Neural progenitor cell (in vitro differentiated cells): ENCODE measurements around the gene SMARCB1. TPM values are rescaled to one million over a fixed set of nuclear protein-coding genes. Genes with fewer than 3 reads are reported as not detected.

Source experiments
- DNase-seq: peaks from one replicate; pipeline ENCODE4 v3.0.0-alpha.2; 2016; ENCODE audit warnings: low spot score
- H2AFZ ChIP-seq: fragments of 200-600 bp; sonication (generic); replicated peaks from 2 replicates; pipeline ENCODE4 v1.6.1; 2016; ENCODE audit warnings: antibody characterized with exemption
- H3F3A ChIP-seq: fragments of 200-600 bp; sonication (generic); 2 replicates; pipeline ENCODE4 v1.6.1; 2016; ENCODE audit warnings: antibody characterized with exemption, low read depth
- H3K27ac ChIP-seq: fragments of 200-600 bp; sonication (generic); 2 replicates; pipeline ENCODE4 v1.5.1; 2016; ENCODE audit warnings: mild to moderate bottlenecking
- H3K27me3 ChIP-seq: fragments of 200-600 bp; sonication (generic); 2 replicates; pipeline ENCODE4 v1.6.1; 2016; ENCODE audit warnings: mild to moderate bottlenecking, moderate library complexity
- H3K36me3 ChIP-seq: fragments of 200-600 bp; sonication (generic); 2 replicates; pipeline ENCODE4 v1.5.1; 2016
- H3K4me1 ChIP-seq: fragments of 200-600 bp; sonication (generic); 2 replicates; pipeline ENCODE4 v1.6.1; 2016; ENCODE audit warnings: mixed run types
- H3K4me2 ChIP-seq: fragments of 200-600 bp; sonication (generic); 2 replicates; pipeline ENCODE4 v1.6.1; 2016
- H3K4me3 ChIP-seq: fragments of 200-600 bp; sonication (generic); 2 replicates; pipeline ENCODE4 v1.5.1; 2016
- H3K79me2 ChIP-seq: fragments of 200-600 bp; sonication (generic); 2 replicates; pipeline ENCODE4 v1.6.1; 2016; ENCODE audit warnings: low read depth
- H3K9ac ChIP-seq: fragments of 200-600 bp; sonication (generic); 2 replicates; pipeline ENCODE4 v1.6.1; 2016
- H3K9me3 ChIP-seq: fragments of 200-600 bp; sonication (generic); 2 replicates; pipeline ENCODE4 v1.5.1; 2016; ENCODE audit warnings: low read depth
- H4K20me1 ChIP-seq: fragments of 200-600 bp; sonication (generic); 2 replicates; pipeline ENCODE4 v1.6.1; 2016; ENCODE audit warnings: low read depth
- H3K27ac Mint-ChIP-seq: 3 replicates; pipeline ENCODE4 v1.8.0; 2021; ENCODE audit warnings: mixed read lengths
- H3K27me3 Mint-ChIP-seq: 2 replicates; pipeline ENCODE4 v1.8.0; 2022; ENCODE audit warnings: low read depth, mild to moderate bottlenecking, inconsistent platforms, moderate library complexity, mixed read lengths; ENCODE audit not compliant: insufficient read depth
- H3K36me3 Mint-ChIP-seq: 3 replicates; pipeline ENCODE4 v1.8.0; 2021; ENCODE audit warnings: mixed read lengths
- H3K4me1 Mint-ChIP-seq: 3 replicates; pipeline ENCODE4 v1.8.0; 2021; ENCODE audit warnings: mixed read lengths
- H3K4me3 Mint-ChIP-seq: 3 replicates; pipeline ENCODE4 v1.8.0; 2021; ENCODE audit warnings: mild to moderate bottlenecking, moderate library complexity, mixed read lengths
- H3K9me3 Mint-ChIP-seq: 3 replicates; pipeline ENCODE4 v1.8.0; 2020; ENCODE audit warnings: mixed read lengths
- CTCF ChIP-seq: fragments of 200-600 bp; sonication (generic); IDR thresholded peaks from 2 replicates; pipeline ENCODE4 v1.5.1; 2017; ENCODE audit warnings: antibody characterized with exemption, mild to moderate bottlenecking
- EZH2 ChIP-seq: fragments of 200-600 bp; sonication (generic); IDR thresholded peaks from 2 replicates; pipeline ENCODE4 v1.6.1; 2017; ENCODE audit warnings: antibody characterized with exemption, mild to moderate bottlenecking, moderate library complexity
- EZH2phosphoT487 ChIP-seq: fragments of 200-600 bp; sonication (generic); IDR thresholded peaks from 2 replicates; pipeline ENCODE4 v1.6.1; 2017; ENCODE audit warnings: antibody characterized with exemption
- total RNA-seq: library from RNA; depleted of rRNA; stranded (reverse); fragments of >200 nt; gene quantifications from 2 replicates; pipeline ENCODE4 v1.2.3, GENCODE V29; 2015; ENCODE audit warnings: low replicate concordance

Gene SMARCB1
- total RNA-seq: 151 and 170 TPM in 2 replicates

DNA sequence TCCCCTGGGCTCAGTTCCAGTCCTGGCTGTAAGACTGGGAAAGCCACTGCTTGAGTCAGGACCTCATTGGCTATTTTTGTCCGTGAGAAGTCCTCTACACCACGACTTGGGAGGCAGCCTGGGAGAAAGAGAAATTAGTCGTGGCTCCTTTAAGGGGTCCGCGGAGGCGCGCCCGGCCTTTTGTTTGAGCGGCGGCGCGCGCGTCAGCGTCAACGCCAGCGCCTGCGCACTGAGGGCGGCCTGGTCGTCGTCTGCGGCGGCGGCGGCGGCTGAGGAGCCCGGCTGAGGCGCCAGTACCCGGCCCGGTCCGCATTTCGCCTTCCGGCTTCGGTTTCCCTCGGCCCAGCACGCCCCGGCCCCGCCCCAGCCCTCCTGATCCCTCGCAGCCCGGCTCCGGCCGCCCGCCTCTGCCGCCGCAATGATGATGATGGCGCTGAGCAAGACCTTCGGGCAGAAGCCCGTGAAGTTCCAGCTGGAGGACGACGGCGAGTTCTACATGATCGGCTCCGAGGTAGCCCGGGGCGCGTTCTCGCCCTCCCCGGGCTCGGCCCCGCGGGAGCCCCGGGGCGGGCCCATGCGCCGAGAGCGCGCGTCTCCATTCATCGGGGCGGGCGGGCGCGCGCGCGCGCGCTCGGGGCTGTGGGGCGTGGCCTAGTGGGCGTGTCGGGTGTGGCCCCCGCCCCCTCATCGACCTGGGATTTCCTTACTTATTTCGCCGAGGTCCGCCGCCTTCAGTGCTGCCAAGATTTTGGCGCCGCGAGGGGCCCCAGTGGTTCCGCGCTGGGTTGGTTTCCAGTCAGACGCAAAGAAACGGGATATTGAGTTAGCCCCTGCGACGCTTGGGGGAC is at the start of gene SMARCB1:
SMARCB1 (plus strand) TSS at position 215 of the 848 bp plus-strand sequence; CDS start at position 419, 204 bp downstream.
- H3K27me3 ChIP-seq: no peaks in the 10 kb centered on the region
- Mint-ChIP-seq H3K27me3 (no peaks in the 10 kb centered on the region), H3K9me3 (no peaks in the 10 kb centered on the region), H3K4me1 (peaks cover 27% of the 10 kb centered on the region), H3K36me3 (peaks cover 7% of the 10 kb centered on the region), H3K27ac (peak within 1 kb of the TSS; percentile 99), H3K4me3 (peak within 1 kb of the TSS; percentile 93)
- H3K9ac ChIP-seq: peak within 1 kb of the TSS; percentile 91
- H2AFZ ChIP-seq: peak within 1 kb of the TSS; percentile 77
- no peak for TF ChIP-seq EZH2phosphoT487
- no peak for TF ChIP-seq CTCF
- no peak for TF ChIP-seq EZH2
- peak within 1 kb of the TSS; percentile 78 for H3K4me3 ChIP-seq
- H3K4me1 ChIP-seq: peaks cover 24% of the 10 kb centered on the region
- no peaks in the 10 kb centered on the region for H3K36me3 ChIP-seq
- DNase-seq: peak; percentile 95
- H4K20me1 ChIP-seq: peaks cover 47% of the 10 kb centered on the region
- peak within 1 kb of the TSS; percentile 97 for H3K27ac ChIP-seq
- H3K9me3 ChIP-seq: no peaks in the 10 kb centered on the region
- H3K79me2 ChIP-seq: peaks cover 47% of the 10 kb centered on the region
- H3F3A ChIP-seq: peaks cover 16% of the 10 kb centered on the region
- H3K4me2 ChIP-seq: peak within 1 kb of the TSS; percentile 91

DNA sequence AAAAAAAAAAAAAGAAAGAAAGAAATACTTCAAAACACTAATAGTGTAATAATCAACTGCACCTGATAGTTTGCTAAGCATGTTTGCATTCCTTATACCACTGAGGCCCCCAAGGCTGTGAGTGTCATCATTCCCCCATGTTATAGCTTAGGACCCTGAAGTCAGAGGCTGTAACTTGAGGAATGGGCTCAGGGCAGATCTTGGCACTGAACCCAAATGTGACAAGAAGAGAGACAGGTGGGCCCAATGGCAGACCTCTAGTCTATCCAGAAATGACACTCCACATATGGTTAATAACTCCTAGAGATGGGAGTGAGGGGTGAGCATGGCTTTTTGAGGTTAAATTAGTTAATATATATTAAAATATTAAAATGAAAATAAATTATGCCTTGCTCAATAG is 49.1 kb upstream of the SMARCB1 start:
- H3K4me2 ChIP-seq: no peak overlapping the region
- H3K4me3 Mint-ChIP-seq: no peak overlapping the region
- no peaks in the 10 kb centered on the region for H3K27me3 ChIP-seq
- H3K27ac Mint-ChIP-seq: no peak overlapping the region
- no peak overlapping the region for H3K27ac ChIP-seq
- no peak overlapping the region for H2AFZ ChIP-seq
- no peaks in the 10 kb centered on the region for H3K9me3 Mint-ChIP-seq
- H3K4me3 ChIP-seq: no peak overlapping the region
- DNase-seq: no peak
- H3K79me2 ChIP-seq: no peaks in the 10 kb centered on the region
- no peaks in the 10 kb centered on the region for H3K36me3 ChIP-seq
- no peaks in the 10 kb centered on the region for H3F3A ChIP-seq
- no peaks in the 10 kb centered on the region for H4K20me1 ChIP-seq
- no peaks in the 10 kb centered on the region for H3K4me1 ChIP-seq
- peaks cover 9% of the 10 kb centered on the region for H3K36me3 Mint-ChIP-seq
- no peaks in the 10 kb centered on the region for H3K9me3 ChIP-seq
- H3K4me1 Mint-ChIP-seq: no peaks in the 10 kb centered on the region
- H3K27me3 Mint-ChIP-seq: peaks cover 6% of the 10 kb centered on the region
- TF ChIP-seq EZH2phosphoT487 (no peak), EZH2 (no peak), CTCF (no peak)
- H3K9ac ChIP-seq: no peak overlapping the region

GRCh38 chr22:23742505-23743264 is 44.1 kb upstream of the SMARCB1 start:
- no peaks in the 10 kb centered on the region for H3F3A ChIP-seq
- no peaks in the 10 kb centered on the region for H3K27me3 ChIP-seq
- no peaks in the 10 kb centered on the region for H4K20me1 ChIP-seq
- Mint-ChIP-seq H3K36me3 (peaks cover 30% of the 10 kb centered on the region), H3K4me1 (no peaks in the 10 kb centered on the region), H3K27ac (no peak overlapping the region), H3K4me3 (no peak overlapping the region), H3K27me3 (peaks cover 6% of the 10 kb centered on the region), H3K9me3 (no peaks in the 10 kb centered on the region)
- DNase-seq: no peak
- H3K4me2 ChIP-seq: no peak overlapping the region
- H3K9ac ChIP-seq: no peak overlapping the region
- no peaks in the 10 kb centered on the region for H3K9me3 ChIP-seq
- no peak overlapping the region for H3K4me3 ChIP-seq
- no peak for TF ChIP-seq CTCF
- no peak for TF ChIP-seq EZH2
- no peaks in the 10 kb centered on the region for H3K36me3 ChIP-seq
- no peaks in the 10 kb centered on the region for H3K79me2 ChIP-seq
- no peaks in the 10 kb centered on the region for H3K4me1 ChIP-seq
- no peak overlapping the region for H2AFZ ChIP-seq
- no peak overlapping the region for H3K27ac ChIP-seq
